DMS153 treated with DMSO at 0.1 percent for 48 hours (cell line): ENCODE measurements around the gene C6orf15.
A peak's percentile ranks its signal among the peaks of the same experiment; 100 is the strongest.

Experiments used
- DNase-seq: peaks from one replicate; lab custom pipeline; 2025; ENCODE audit not compliant: unreplicated experiment; lab: John Stamatoyannopoulos, UW

C6orf15 gene

GRCh38 chr6:31110825-31111582 lies 1.4 kb downstream of the C6orf15 start:
- no peak for DNase-seq

GRCh38 chr6:31107052-31107451 lies 5.3 kb downstream of the C6orf15 start:
- no peak for DNase-seq

- DNase-seq, result no peak
These were observed 9.2 kb downstream of the C6orf15 start for GRCh38 chr6:31103136-31103535.

GRCh38 chr6:31098449-31098938 lies 13.9 kb downstream of the C6orf15 start:
- DNase-seq, result no peak

- no peak for DNase-seq
These were observed 15.7 kb downstream of the C6orf15 start for GRCh38 chr6:31096656-31097055.

- no peak for DNase-seq
These were observed 16.2 kb downstream of the C6orf15 start for GRCh38 chr6:31096215-31096614.

GRCh38 chr6:31094389-31094881 lies 17.9 kb downstream of the C6orf15 start:
- DNase-seq, result peak; percentile 39

- no peak for DNase-seq
These were observed 19.4 kb downstream of the C6orf15 start for GRCh38 chr6:31092769-31093505.

GRCh38 chr6:31092238-31092637 lies 20.1 kb downstream of the C6orf15 start:
- no peak for DNase-seq

- no peak for DNase-seq
These were observed 20.7 kb downstream of the C6orf15 start for GRCh38 chr6:31091680-31092079.

- DNase-seq, result no peak
These were observed 21.4 kb downstream of the C6orf15 start for GRCh38 chr6:31090973-31091364.

GRCh38 chr6:31090275-31090972 lies 22.0 kb downstream of the C6orf15 start:
- DNase-seq, result no peak

- peak; percentile 73 for DNase-seq
These were observed 24.8 kb downstream of the C6orf15 start for GRCh38 chr6:31087494-31088089.

- DNase-seq, result no peak
These were observed 25.5 kb downstream of the C6orf15 start for GRCh38 chr6:31086788-31087440.

GRCh38 chr6:31083742-31084354 lies 28.5 kb downstream of the C6orf15 start:
- DNase-seq, result no peak

- no peak for DNase-seq
These were observed 30.5 kb downstream of the C6orf15 start for GRCh38 chr6:31081872-31082271.

- peak; percentile 69 for DNase-seq
These were observed 32.6 kb downstream of the C6orf15 start for GRCh38 chr6:31079656-31080261.

GRCh38 chr6:31076611-31077010 lies 35.8 kb downstream of the C6orf15 start:
- DNase-seq, result no peak

- DNase-seq, result no peak
These were observed 36.8 kb downstream of the C6orf15 start for GRCh38 chr6:31075528-31075927.

- no peak for DNase-seq
These were observed 38.0 kb downstream of the C6orf15 start for GRCh38 chr6:31074401-31074800.
